ENCODE results near the gene ECHS1. TPM values are rescaled to one million over a fixed set of nuclear protein-coding genes. Genes with fewer than 3 reads are reported as not detected.
"Not testable (repeated sequence)": the region's sequence is repeated elsewhere in the genome, so short reads cannot be mapped to it uniquely, and the experiment has no call there.

Gene ECHS1
- total RNA-seq, 2 experiments from 2014 or later = 46.2 to 48.3 TPM

GRCh38 chr10:133419211-133419950 lies 46.2 kb upstream of the ECHS1 start:
- ChIA-PET CTCF (ENCODE audit: unreplicated experiment) (no interaction called here), POLR2A (no interaction called here)
- no peaks in the 10 kb centered on the region for H3K4me1 ChIP-seq (ENCODE audit: insufficient read depth, low read length, poor library complexity, severe bottlenecking)
- no peak overlapping the region for H3K4me2 ChIP-seq (ENCODE audit: low read length)
- H3K27ac ChIP-seq (ENCODE audit: low read depth, low read length, poor library complexity, severe bottlenecking) = no peak overlapping the region
- intact Hi-C loops (cut with micrococcal nuclease; ENCODE audit: unreplicated experiment) = no loop called here
- H2AFZ ChIP-seq (ENCODE audit: low read length) = no peak overlapping the region
- no peak for DNase-seq (ENCODE audit: low spot score)
- peaks cover 54% of the 10 kb centered on the region for H3K36me3 ChIP-seq (ENCODE audit: insufficient read depth, low read length)
- TF ChIP-seq, protein P1, sequence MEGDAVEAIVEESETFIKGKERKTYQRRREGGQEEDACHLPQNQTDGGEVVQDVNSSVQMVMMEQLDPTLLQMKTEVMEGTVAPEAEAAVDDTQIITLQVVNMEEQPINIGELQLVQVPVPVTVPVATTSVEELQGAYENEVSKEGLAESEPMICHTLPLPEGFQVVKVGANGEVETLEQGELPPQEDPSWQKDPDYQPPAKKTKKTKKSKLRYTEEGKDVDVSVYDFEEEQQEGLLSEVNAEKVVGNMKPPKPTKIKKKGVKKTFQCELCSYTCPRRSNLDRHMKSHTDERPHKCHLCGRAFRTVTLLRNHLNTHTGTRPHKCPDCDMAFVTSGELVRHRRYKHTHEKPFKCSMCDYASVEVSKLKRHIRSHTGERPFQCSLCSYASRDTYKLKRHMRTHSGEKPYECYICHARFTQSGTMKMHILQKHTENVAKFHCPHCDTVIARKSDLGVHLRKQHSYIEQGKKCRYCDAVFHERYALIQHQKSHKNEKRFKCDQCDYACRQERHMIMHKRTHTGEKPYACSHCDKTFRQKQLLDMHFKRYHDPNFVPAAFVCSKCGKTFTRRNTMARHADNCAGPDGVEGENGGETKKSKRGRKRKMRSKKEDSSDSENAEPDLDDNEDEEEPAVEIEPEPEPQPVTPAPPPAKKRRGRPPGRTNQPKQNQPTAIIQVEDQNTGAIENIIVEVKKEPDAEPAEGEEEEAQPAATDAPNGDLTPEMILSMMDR (conservative IDR thresholded peaks at IDR 0.05; ENCODE audit: low read length) = no peak
- TF ChIP-seq EZH2phosphoT487 (IDR thresholded peaks at IDR 0.05; ENCODE audit: borderline replicate concordance, low read depth, low read length) = no peak
- no peaks in the 10 kb centered on the region for H3K9me3 ChIP-seq (ENCODE audit: low read length)
- H4K20me1 ChIP-seq (ENCODE audit: insufficient read depth, low read length) = no peaks in the 10 kb centered on the region
- H3K4me3 ChIP-seq (ENCODE audit: low read depth, low read length, poor library complexity, severe bottlenecking) = no peak overlapping the region
- no TSS peak for BruUV-seq (replicated peaks)
- no peaks in the 10 kb centered on the region for H3K79me2 ChIP-seq (ENCODE audit: insufficient read depth, low read depth, low read length)
- no peaks in the 10 kb centered on the region for H3K9me2 ChIP-seq (ENCODE audit: insufficient read depth, low read length)

- Histone ChIP-seq H3K9me2 (ENCODE audit: insufficient read depth, low read length) (no peaks in the 10 kb centered on the region), H3K4me3 (ENCODE audit: low read depth, low read length, poor library complexity, severe bottlenecking) (no peak overlapping the region), H2AFZ (ENCODE audit: low read length) (no peak overlapping the region), H3K27ac (ENCODE audit: low read depth, low read length, poor library complexity, severe bottlenecking) (no peak overlapping the region), H3K9me3 (ENCODE audit: low read length) (0 out of 2 replicates have a peak, but pooled peaks cover 2% of the 10 kb centered on the region), H3K4me2 (ENCODE audit: low read length) (no peak overlapping the region), H3K79me2 (ENCODE audit: insufficient read depth, low read depth, low read length) (peaks cover 3% of the 10 kb centered on the region; the same call in 1 of the 2 replicates), H4K20me1 (ENCODE audit: insufficient read depth, low read length) (no peaks in the 10 kb centered on the region), H3K4me1 (ENCODE audit: insufficient read depth, low read length, poor library complexity, severe bottlenecking) (no peaks in the 10 kb centered on the region), H3K36me3 (ENCODE audit: insufficient read depth, low read length) (peaks cover 59% of the 10 kb centered on the region)
- BruUV-seq (replicated peaks) = no TSS peak
- intact Hi-C loops (cut with micrococcal nuclease; ENCODE audit: unreplicated experiment) = no loop called here
- CTCF ChIA-PET (ENCODE audit: unreplicated experiment) = no interaction called here
- TF ChIP-seq EZH2phosphoT487 (IDR thresholded peaks at IDR 0.05; ENCODE audit: borderline replicate concordance, low read depth, low read length) = no peak
- TF ChIP-seq, protein P1 (conservative IDR thresholded peaks at IDR 0.05; ENCODE audit: low read length) = no peak
- no peak for DNase-seq (ENCODE audit: low spot score)
- POLR2A ChIA-PET = no interaction called here
Observed at GRCh38 chr10:133418289-133418993, 45.3 kb upstream of the ECHS1 start.

DNA sequence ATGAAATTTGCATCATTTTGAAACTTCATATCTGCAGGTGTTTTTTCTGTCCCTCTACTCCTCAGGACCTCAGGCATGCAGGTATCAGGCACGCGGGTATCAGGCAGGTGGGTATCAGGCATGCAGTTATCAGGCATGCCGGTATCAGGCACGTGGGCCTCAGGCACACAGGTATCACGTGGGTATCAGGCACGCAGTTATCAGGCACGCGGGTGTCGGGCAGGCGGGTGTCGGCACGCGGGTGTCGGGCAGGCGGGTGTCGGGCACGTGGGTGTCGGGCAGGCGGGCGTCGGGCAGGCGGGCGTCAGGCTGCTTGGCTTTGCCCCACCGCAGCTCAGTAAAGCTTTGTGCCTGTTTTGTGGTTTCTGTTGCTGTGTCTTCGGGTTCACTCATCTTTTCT lies 42.6 kb upstream of the ECHS1 start:
- H3K9me2 ChIP-seq (ENCODE audit: insufficient read depth, low read length) = no peaks in the 10 kb centered on the region
- no TSS peak for BruUV-seq (replicated peaks)
- H3K4me2 ChIP-seq (ENCODE audit: low read length) = no peak overlapping the region
- no peak for DNase-seq (ENCODE audit: low spot score)
- no peak overlapping the region for H3K27ac ChIP-seq (ENCODE audit: low read depth, low read length, poor library complexity, severe bottlenecking)
- H2AFZ ChIP-seq (ENCODE audit: low read length) = no peak overlapping the region
- H3K4me3 ChIP-seq (ENCODE audit: low read depth, low read length, poor library complexity, severe bottlenecking) = no peak overlapping the region
- TF ChIP-seq EZH2phosphoT487 (IDR thresholded peaks at IDR 0.05; ENCODE audit: borderline replicate concordance, low read depth, low read length) = no peak
- TF ChIP-seq, protein P1 (conservative IDR thresholded peaks at IDR 0.05; ENCODE audit: low read length) = no peak
- peaks cover 29% of the 10 kb centered on the region for H3K9me3 ChIP-seq (ENCODE audit: low read length)
- no peaks in the 10 kb centered on the region for H3K4me1 ChIP-seq (ENCODE audit: insufficient read depth, low read length, poor library complexity, severe bottlenecking)
- no peaks in the 10 kb centered on the region for H4K20me1 ChIP-seq (ENCODE audit: insufficient read depth, low read length)
- POLR2A ChIA-PET = interaction anchor here (0.7 kb wide), 1 partner anchor 48 kb away, joined by 3 read pairs; no protein-coding TSS in a partner anchor
- intact Hi-C loops (cut with micrococcal nuclease; ENCODE audit: unreplicated experiment) = no loop called here
- H3K79me2 ChIP-seq (ENCODE audit: insufficient read depth, low read depth, low read length) = peaks cover 26% of the 10 kb centered on the region
- H3K36me3 ChIP-seq (ENCODE audit: insufficient read depth, low read length) = peaks cover 74% of the 10 kb centered on the region
- CTCF ChIA-PET (ENCODE audit: unreplicated experiment) = no interaction called here

GRCh38 chr10:133414401-133414800 lies 41.2 kb upstream of the ECHS1 start:
- H3K4me3 ChIP-seq (ENCODE audit: low read depth, low read length, poor library complexity, severe bottlenecking); H3K4me2 ChIP-seq (ENCODE audit: low read length); H3K27ac ChIP-seq (ENCODE audit: low read depth, low read length, poor library complexity, severe bottlenecking); DNase-seq (ENCODE audit: low spot score); CTCF ChIA-PET (ENCODE audit: unreplicated experiment); BruUV-seq (replicated peaks); POLR2A ChIA-PET; H2AFZ ChIP-seq (ENCODE audit: low read length); intact Hi-C loops (cut with micrococcal nuclease; ENCODE audit: unreplicated experiment); H4K20me1 ChIP-seq (ENCODE audit: insufficient read depth, low read length); H3K9me2 ChIP-seq (ENCODE audit: insufficient read depth, low read length); H3K4me1 ChIP-seq (ENCODE audit: insufficient read depth, low read length, poor library complexity, severe bottlenecking): not testable (repeated sequence)
- Histone ChIP-seq H3K79me2 (ENCODE audit: insufficient read depth, low read depth, low read length) (peaks cover 40% of the 10 kb centered on the region), H3K36me3 (ENCODE audit: insufficient read depth, low read length) (peaks cover 74% of the 10 kb centered on the region), H3K9me3 (ENCODE audit: low read length) (peaks cover 43% of the 10 kb centered on the region)
